ENCODE measurements around the gene SFTPA1.

DNA sequence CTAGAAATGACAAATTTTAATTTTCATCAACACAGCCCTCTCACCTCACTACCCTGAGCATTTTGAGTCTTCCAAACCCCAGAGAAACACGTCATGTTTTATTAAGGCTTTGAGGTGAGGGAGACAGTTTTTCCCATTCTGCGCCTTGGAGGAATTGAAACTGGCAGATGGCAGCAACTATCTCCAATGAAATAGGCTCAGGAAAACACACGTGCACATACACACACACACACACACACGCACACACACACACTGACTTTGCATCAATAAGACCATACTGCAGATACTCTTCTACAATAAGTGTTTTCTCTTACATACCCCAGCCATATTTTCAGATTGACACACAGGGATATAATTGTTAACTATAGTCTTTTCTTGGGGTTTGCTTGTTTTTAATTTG lies 47.3 kb upstream of the SFTPA1 start:
- no peak for TF ChIP-seq EZH2 (IDR thresholded peaks at IDR 0.05; ENCODE audit: insufficient read depth, poor library complexity, severe bottlenecking)
- TF ChIP-seq EZH2phosphoT487 (IDR thresholded peaks at IDR 0.05; ENCODE audit: insufficient read depth, low read depth) = no peak
